NCI-H1092 treated with DMSO at 0.1 percent for 48 hours (cell line): ENCODE data around the gene SPATA6L.
"Not testable (repeated sequence)": the region's sequence is repeated elsewhere in the genome, so short reads cannot be mapped to it uniquely, and the experiment has no call there.

Experiments
- DNase-seq: peaks from one replicate; lab custom pipeline; 2025; lab: John Stamatoyannopoulos, UW

SPATA6L gene

GRCh38 chr9:4674783-4675182 lies 8.5 kb upstream of the SPATA6L start:
- DNase-seq = no peak

- no peak for DNase-seq
These were observed 5.5 kb upstream of the SPATA6L start for GRCh38 chr9:4671737-4672136.

GRCh38 chr9:4670591-4670990 lies 4.3 kb upstream of the SPATA6L start:
- DNase-seq = no peak

GRCh38 chr9:4669890-4670289 lies 3.6 kb upstream of the SPATA6L start:
- no peak for DNase-seq

GRCh38 chr9:4668604-4669003 lies 2.3 kb upstream of the SPATA6L start:
- no peak for DNase-seq

GRCh38 chr9:4667681-4668080 lies 1.4 kb upstream of the SPATA6L start:
- no peak for DNase-seq

- peak; percentile 13 for DNase-seq
These were observed 923 bp downstream of the SPATA6L start for GRCh38 chr9:4665357-4665756.

GRCh38 chr9:4663956-4664355 lies 2.3 kb downstream of the SPATA6L start:
- DNase-seq = no peak

- no peak for DNase-seq
These were observed 3.1 kb downstream of the SPATA6L start for GRCh38 chr9:4662989-4663792.

- peak; percentile 93 for DNase-seq
These were observed 3.9 kb downstream of the SPATA6L start, which contains the start of gene PLPP6 for GRCh38 chr9:4662108-4662988. Gene PLPP6, plus strand, starts transcription at chr9:4662294. Its CDS starts 82 bp downstream, at chr9:4662376.

GRCh38 chr9:4661611-4662010 lies 4.7 kb downstream of the SPATA6L start:
- no peak for DNase-seq

GRCh38 chr9:4661165-4661564 lies 5.1 kb downstream of the SPATA6L start:
- DNase-seq = no peak

GRCh38 chr9:4660665-4661064 lies 5.6 kb downstream of the SPATA6L start:
- DNase-seq = not testable (repeated sequence)

GRCh38 chr9:4657426-4658159 lies 8.7 kb downstream of the SPATA6L start:
- peak; percentile 17 for DNase-seq

GRCh38 chr9:4656621-4657020 lies 9.7 kb downstream of the SPATA6L start:
- no peak for DNase-seq

GRCh38 chr9:4656196-4656595 lies 10.1 kb downstream of the SPATA6L start:
- DNase-seq = not testable (repeated sequence)

GRCh38 chr9:4654538-4654937 lies 11.7 kb downstream of the SPATA6L start:
- no peak for DNase-seq

GRCh38 chr9:4654084-4654483 lies 12.2 kb downstream of the SPATA6L start:
- DNase-seq = no peak

GRCh38 chr9:4642351-4642750 lies 23.9 kb downstream of the SPATA6L start:
- DNase-seq = no peak

GRCh38 chr9:4640027-4640426 lies 26.3 kb downstream of the SPATA6L start:
- peak; percentile 56 for DNase-seq

- no peak for DNase-seq
These were observed 26.9 kb downstream of the SPATA6L start for GRCh38 chr9:4639420-4639819.

GRCh38 chr9:4638968-4639367 lies 27.3 kb downstream of the SPATA6L start:
- DNase-seq = no peak
